ENCODE measurements around the gene CPS1.

GRCh38 chr2:210562502-210563080, 6.2 kb downstream of the CPS1 start:
- TF ChIP-seq FOXJ3 (CRISPR knock-in tag; IDR thresholded peaks at IDR 0.05; ENCODE audit: borderline replicate concordance) = no peak
- no peak for TF ChIP-seq MAX (CRISPR knock-in tag; IDR thresholded peaks at IDR 0.05)
- TF ChIP-seq ZNF219 (CRISPR knock-in tag; IDR thresholded peaks at IDR 0.05; ENCODE audit: borderline replicate concordance) = no peak
- no peak for TF ChIP-seq CTCF (IDR thresholded peaks at IDR 0.05)
- no peak for TF ChIP-seq ZNF263 (CRISPR knock-in tag; IDR thresholded peaks at IDR 0.05; ENCODE audit: low read depth)
- TF ChIP-seq CREB1 (CRISPR knock-in tag; IDR thresholded peaks at IDR 0.05) = no peak
- TF ChIP-seq ZNF121 (CRISPR knock-in tag; IDR thresholded peaks at IDR 0.05) = no peak
